Mammary epithelial cell (primary cell): ENCODE results near the gene COQ10A.

Experiments
- CTCF ChIP-seq, 2 donors: IDR thresholded peaks in 1 of 2; conservative IDR thresholded peaks in 1 of 2; 2 replicates each; pipeline ENCODE4 v1.5.1; 2011 to 2012; ENCODE audit warnings: inconsistent platforms in 2 of 2, low read length in 2 of 2, mild to moderate bottlenecking in 2 of 2, control low read depth in 1 of 2, low read depth in 1 of 2; ENCODE audit not compliant: insufficient read depth in 1 of 2; ENCODE audit errors: extremely low read depth in 1 of 2
- EZH2 ChIP-seq: IDR thresholded peaks from 2 replicates; pipeline ENCODE4 v1.6.1; 2012; ENCODE audit warnings: low read length, inconsistent platforms, borderline replicate concordance

- TF ChIP-seq CTCF (conservative IDR thresholded peaks at IDR 0.05 in 1 of 2, IDR thresholded peaks at IDR 0.05 in 1 of 2; ENCODE audit: extremely low read depth in 1 of 2, insufficient read depth in 1 of 2, low read depth in 1 of 2, low read length in 2 of 2) (no peak), EZH2 (no peak)
Observed at GRCh38 chr12:56308714-56309113, 42.0 kb downstream of the COQ10A start.
